SK-N-SH (cell line): ENCODE data around the gene ENTR1. TPM values are rescaled to one million over a fixed set of nuclear protein-coding genes. Genes with fewer than 3 reads are reported as not detected.

Source experiments
- CTCF ChIA-PET: fragments of 300-600, 350-600 bp; formaldehyde crosslinking; extraction: SDS; loops from one replicate; lab custom pipeline; 2021; lab: Yijun Ruan, JAX
- POLR2A ChIA-PET: fragments of 350-600 bp; sonication (Branson Sonifier 250); formaldehyde crosslinking; extraction: SDS; loops from one replicate; lab custom pipeline; 2020; ENCODE audit warnings: antibody characterized with exemption, inconsistent platforms; lab: Yijun Ruan, JAX
- DNase-seq: peaks from one replicate; pipeline ENCODE4 v3.0.0; 2012
- H2AFZ ChIP-seq: fragments of 200-600 bp; sonication (generic); 2 replicates; pipeline ENCODE4 v1.8.1; 2016; ENCODE audit warnings: antibody characterized with exemption, mild to moderate bottlenecking, low read depth
- H3F3A ChIP-seq: fragments of 200-600 bp; sonication (generic); replicated peaks from 2 replicates; pipeline ENCODE3; 2016; ENCODE audit warnings: antibody characterized with exemption, mild to moderate bottlenecking; ENCODE audit not compliant: insufficient read depth
- H3K27ac ChIP-seq, 2 experiments: fragments of 200-500 bp in 1 of 2; fragments of 200-600 bp in 1 of 2; sonication (Bioruptor generic) in 1 of 2; sonication (generic), shearing (Covaris generic) in 1 of 2; 2 replicates each; pipeline versions ENCODE4 v1.5.1 to v1.6.1; 2014 to 2016; ENCODE audit warnings: low read depth in 2 of 2, inconsistent platforms in 1 of 2, low read length in 1 of 2, mild to moderate bottlenecking in 1 of 2, mixed read lengths in 1 of 2
- H3K27me3 ChIP-seq: fragments of 200-600 bp; sonication (generic), shearing (Covaris generic); 2 replicates; pipeline ENCODE4 v1.6.1; 2016; ENCODE audit warnings: mixed run types; ENCODE audit not compliant: insufficient read depth
- H3K36me3 ChIP-seq, 2 experiments: fragments of 200-500 bp in 1 of 2; fragments of 200-600 bp in 1 of 2; sonication (Bioruptor generic) in 1 of 2; sonication (generic) in 1 of 2; replicated peaks in 1 of 2; 2 replicates each; pipeline versions ENCODE3 to v1.5.1; 2014 to 2016; ENCODE audit warnings: low read length in 1 of 2, mild to moderate bottlenecking in 1 of 2; ENCODE audit not compliant: insufficient read depth in 2 of 2, control insufficient read depth in 1 of 2
- H3K4me1 ChIP-seq, 2 experiments: fragments of 200-500 bp in 1 of 2; fragments of 200-600 bp in 1 of 2; sonication (Bioruptor generic) in 1 of 2; sonication (generic), shearing (Covaris generic) in 1 of 2; 2 replicates each; pipeline versions ENCODE4 v1.5.1 to v1.6.1; 2014 to 2016; ENCODE audit warnings: low read depth in 1 of 2, low read length in 1 of 2, mixed run types in 1 of 2; ENCODE audit not compliant: insufficient read depth in 2 of 2, control insufficient read depth in 1 of 2
- H3K4me2 ChIP-seq: fragments of 200-600 bp; sonication (generic), shearing (Covaris generic); 2 replicates; pipeline ENCODE4 v1.6.1; 2017; ENCODE audit warnings: mixed run types
- H3K4me3 ChIP-seq, 2 experiments: fragments of 200-500 bp in 1 of 2; fragments of 200-600 bp in 1 of 2; sonication (Bioruptor generic) in 1 of 2; sonication (generic), shearing (Covaris generic) in 1 of 2; 2 replicates each; pipeline versions ENCODE4 v1.5.1 to v1.8.1; 2014 to 2016; ENCODE audit warnings: low read depth in 2 of 2, inconsistent platforms in 1 of 2, low read length in 1 of 2, mild to moderate bottlenecking in 1 of 2, mixed read lengths in 1 of 2, moderate library complexity in 1 of 2
- H3K79me2 ChIP-seq: fragments of 200-600 bp; sonication (generic); 2 replicates; pipeline ENCODE4 v1.8.1; 2017; ENCODE audit warnings: mild to moderate bottlenecking; ENCODE audit not compliant: insufficient read depth
- H3K9ac ChIP-seq: fragments of 200-600 bp; sonication (generic); 2 replicates; pipeline ENCODE4 v1.6.1; 2017; ENCODE audit warnings: mixed run types
- H3K9me2 ChIP-seq: fragments of 200-600 bp; sonication (generic); 2 replicates; pipeline ENCODE4 v1.6.1; 2017; ENCODE audit warnings: mixed run types
- H3K9me3 ChIP-seq: fragments of 200-600 bp; sonication (generic); 2 replicates; pipeline ENCODE4 v1.6.1; 2017; ENCODE audit warnings: mixed run types, mild to moderate bottlenecking, moderate library complexity
- H4K20me1 ChIP-seq: fragments of 200-600 bp; sonication (generic); 2 replicates; pipeline ENCODE4 v1.6.1; 2017; ENCODE audit warnings: mild to moderate bottlenecking, mixed run types; ENCODE audit not compliant: insufficient read depth
- CTCF ChIP-seq: fragments of 200-600 bp; sonication (generic); IDR thresholded peaks from 2 replicates; pipeline ENCODE4 v1.6.1; 2017; ENCODE audit warnings: antibody characterized with exemption, mild to moderate bottlenecking, moderate library complexity
- EZH2phosphoT487 ChIP-seq: fragments of 200-600 bp; sonication (generic); IDR thresholded peaks from 2 replicates; pipeline ENCODE4 v1.6.1; 2017; ENCODE audit warnings: low read depth, mixed run types, mild to moderate bottlenecking, antibody characterized with exemption, moderate library complexity, borderline replicate concordance
- JUND ChIP-seq: IDR thresholded peaks from 2 replicates; pipeline ENCODE4 v1.4.0; 2012
- MEF2A ChIP-seq: IDR thresholded peaks from 2 replicates; pipeline ENCODE4 v1.4.0; 2012; ENCODE audit warnings: low read depth, borderline replicate concordance
- NFIC ChIP-seq: IDR thresholded peaks from 2 replicates; pipeline ENCODE4 v1.4.0; 2012; ENCODE audit warnings: borderline replicate concordance
- PBX3 ChIP-seq: IDR thresholded peaks from 2 replicates; pipeline ENCODE4; 2012
- RAD21 ChIP-seq: IDR thresholded peaks from 2 replicates; pipeline ENCODE4 v1.6.1; 2012; ENCODE audit warnings: mild to moderate bottlenecking, low read length
- RCOR1 ChIP-seq: fragments of 150-350 bp; IDR thresholded peaks from 2 replicates; pipeline ENCODE4 v1.6.1; 2017; ENCODE audit warnings: antibody characterized with exemption, low read length
- TCF12 ChIP-seq: IDR thresholded peaks from 2 replicates; pipeline ENCODE4 v1.4.0; 2012
- YY1 ChIP-seq: IDR thresholded peaks from 2 replicates; pipeline ENCODE4 v1.4.0; 2012; ENCODE audit warnings: low read depth, mild to moderate bottlenecking
- ZBTB33 ChIP-seq: IDR thresholded peaks from 2 replicates; pipeline ENCODE4 v1.4.0; 2012; ENCODE audit warnings: low read depth, borderline replicate concordance
- WGBS: methylation state at CpG from one replicate; pipeline ENCODE4 v1.1.6; 2017; ENCODE audit warnings: low lambda C conversion rate; 5-methylcytosine and 5-hydroxymethylcytosine counted together
- polyA plus RNA-seq, 3 experiments: library from polyadenylated mRNA; depleted of rRNA; stranded (reverse); fragments of >200 nt; gene quantifications; 2 replicates each; pipeline ENCODE4 v1.2.3, GENCODE V29; 2012

Gene ENTR1
- polyA plus RNA-seq, 1 of the 3 experiments (the other 2 are of a cell fraction): 71.3 TPM

GRCh38 chr9:136365775-136366222, 44.6 kb downstream of the ENTR1 start:
- H3K27ac ChIP-seq: peak overlapping the region in 1 of 2 experiments; percentile 77; a peak in 2 of 4 replicates
- H3K4me3 ChIP-seq: no peak overlapping the region
- DNase-seq: no peak
- CTCF ChIA-PET: interaction anchor here (0.6 to 6.8 kb wide), 7 partner anchors 7 to 119 kb away, joined by 3 to 65 read pairs (median 41); partner anchors contain the start of genes CARD9, ENTR1, GPSM1 and PMPCA
- no peaks in the 10 kb centered on the region for H3K36me3 ChIP-seq
- no peaks in the 10 kb centered on the region for H3K27me3 ChIP-seq
- H2AFZ ChIP-seq: no peak overlapping the region
- POLR2A ChIA-PET: interaction anchor here (1.4 to 2.1 kb wide), 2 partner anchors 19 to 20 kb away, joined by 3 to 11 read pairs; no protein-coding TSS in a partner anchor
- 0 out of 2 replicates have a peak, but pooled peaks cover 3% of the 10 kb centered on the region for H4K20me1 ChIP-seq
- no peaks in the 10 kb centered on the region for H3K9me3 ChIP-seq
- H3K4me2 ChIP-seq: no peak overlapping the region
- H3K9me2 ChIP-seq: no peaks in the 10 kb centered on the region
- no peaks in the 10 kb centered on the region for H3K79me2 ChIP-seq
- TF ChIP-seq ZBTB33: no peak
- no peak for TF ChIP-seq JUND
- TF ChIP-seq YY1: no peak
- no peak for TF ChIP-seq TCF12
- no peak for TF ChIP-seq RCOR1
- no peak for TF ChIP-seq NFIC
- no peak for TF ChIP-seq RAD21
- no peak for TF ChIP-seq MEF2A
- no peak for TF ChIP-seq CTCF
- TF ChIP-seq PBX3: no peak
- TF ChIP-seq EZH2phosphoT487: no peak
- H3K9ac ChIP-seq: no peak overlapping the region
- H3F3A ChIP-seq: no peaks in the 10 kb centered on the region
- peaks cover 0 to 45% of the 10 kb centered on the region in 2 experiments; a peak in 1 of 4 replicates for H3K4me1 ChIP-seq
- 96% methylated on average over 8 of the region's 9 CpGs for WGBS
